ENCODE results near the gene C19orf53.

Gene C19orf53

GRCh38 chr19:13826652-13827235 lies 52.5 kb downstream of the C19orf53 start:
- no peak for DNase-seq (ENCODE audit: low read depth in 2 of 2)

GRCh38 chr19:13827656-13828055 lies 53.4 kb downstream of the C19orf53 start:
- no peak for DNase-seq (ENCODE audit: low read depth in 2 of 2)
